Esophagus squamous epithelium (tissue), 4 donors: ENCODE measurements around the gene CDCA7L.
"Not testable (repeated sequence)": the region's sequence is repeated elsewhere in the genome, so short reads cannot be mapped to it uniquely, and the experiment has no call there.

ENCODE experiments used
- CTCF ChIP-seq, 6 experiments: fragments of 450-650 bp in 4 of 6; fragments of 200-600 bp in 2 of 6; sonication (generic) in 2 of 6; IDR thresholded peaks; one replicate each; pipeline ENCODE4 v1.5.1; 2016 to 2019; ENCODE audit warnings: antibody characterized with exemption in 6 of 6, mild to moderate bottlenecking in 4 of 6, moderate library complexity in 4 of 6
- POLR2A ChIP-seq, 4 donors: fragments of 450-650 bp; IDR thresholded peaks; one replicate each; pipeline ENCODE4 v1.6.1; 2017; ENCODE audit warnings: antibody characterized with exemption in 4 of 4, mild to moderate bottlenecking in 4 of 4, moderate library complexity in 3 of 4

GRCh38 chr7:21883501-21883900 lies 62.2 kb downstream of the CDCA7L start:
- not testable (repeated sequence) for TF ChIP-seq CTCF, POLR2A (IDR thresholded peaks at IDR 0.05)
